ENCODE measurements around the gene UCHL5. TPM values are rescaled to one million over a fixed set of nuclear protein-coding genes. Genes with fewer than 3 reads are reported as not detected.
A peak's percentile ranks its signal among the peaks of the same experiment; 100 is the strongest.

The UCHL5 gene
- total and polyA plus RNA-seq, 2 experiments from 2014 or later, result 42.5 to 67.1 TPM

DNA sequence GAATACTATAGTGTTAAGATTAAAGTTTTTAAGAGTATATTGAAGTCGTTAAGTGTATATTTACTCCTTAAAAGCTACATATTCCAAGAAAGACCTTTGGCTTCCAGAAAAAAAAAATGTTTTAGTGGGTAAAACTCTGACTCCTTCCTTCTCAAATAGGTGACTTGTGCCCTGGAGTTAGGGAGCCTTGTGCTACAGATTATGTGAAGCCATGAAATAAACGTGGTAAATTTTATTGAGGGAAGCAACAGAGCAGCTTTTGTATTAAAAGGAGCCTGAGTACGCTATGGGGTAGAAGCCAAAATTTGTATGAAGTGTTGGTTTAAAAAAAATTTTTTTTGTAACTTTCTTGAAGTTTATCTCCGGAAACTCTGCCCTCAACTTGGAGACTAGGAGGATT, 1.2 kb upstream of the UCHL5 start:
- ATAC-seq, result no peak

More for the DNA sequence above, 1.2 kb upstream of the UCHL5 start:
- H3K36me3 Mint-ChIP-seq (ENCODE audit: low read depth), result peaks cover 8% of the 10 kb centered on the region; the same call in 2 of the 3 replicates
- no peaks in the 10 kb centered on the region for H3K36me3 ChIP-seq (ENCODE audit: insufficient read depth)
- peak overlapping the region; percentile 78 for H3K4me2 ChIP-seq
- H3K27me3 ChIP-seq (ENCODE audit: insufficient read depth), result no peaks in the 10 kb centered on the region
- peak overlapping the region; percentile 98 for H3K27ac ChIP-seq (ENCODE audit: low read depth)
- peak overlapping the region; percentile 94 for H3K4me3 Mint-ChIP-seq
- H3K79me2 ChIP-seq (replicated peaks; ENCODE audit: insufficient read depth), result peaks cover 87% of the 10 kb centered on the region
- peak overlapping the region; percentile 60 for H3K27ac Mint-ChIP-seq
- H2AFZ ChIP-seq, result no peak overlapping the region
- H3K4me3 ChIP-seq, result peak overlapping the region; percentile 87
- no peaks in the 10 kb centered on the region for H3F3A ChIP-seq (replicated peaks; ENCODE audit: low read depth)
- peaks cover 12% of the 10 kb centered on the region for H3K27me3 Mint-ChIP-seq (ENCODE audit: insufficient read depth, low read depth, poor library complexity)
- no peak for DNase-seq (ENCODE audit: low spot score)
- H3K9me3 Mint-ChIP-seq, result no peaks in the 10 kb centered on the region; the same call in 2 of the 3 replicates
- peaks cover 20% of the 10 kb centered on the region for H3K4me1 ChIP-seq (ENCODE audit: insufficient read depth)
- H3K4me1 Mint-ChIP-seq, result peaks cover 31% of the 10 kb centered on the region
- no peaks in the 10 kb centered on the region for H3K9me2 ChIP-seq (ENCODE audit: insufficient read depth)
- no peak for TF ChIP-seq JUNB (IDR thresholded peaks at IDR 0.05; ENCODE audit: unreplicated experiment)
- no peak for TF ChIP-seq STAT1 (IDR thresholded peaks at IDR 0.05; ENCODE audit: unreplicated experiment)
- TF ChIP-seq EZH2phosphoT487 (IDR thresholded peaks at IDR 0.05; ENCODE audit: unreplicated experiment), result no peak
- TF ChIP-seq REST (IDR thresholded peaks at IDR 0.05; ENCODE audit: unreplicated experiment), result no peak
- TF ChIP-seq, protein P1, sequence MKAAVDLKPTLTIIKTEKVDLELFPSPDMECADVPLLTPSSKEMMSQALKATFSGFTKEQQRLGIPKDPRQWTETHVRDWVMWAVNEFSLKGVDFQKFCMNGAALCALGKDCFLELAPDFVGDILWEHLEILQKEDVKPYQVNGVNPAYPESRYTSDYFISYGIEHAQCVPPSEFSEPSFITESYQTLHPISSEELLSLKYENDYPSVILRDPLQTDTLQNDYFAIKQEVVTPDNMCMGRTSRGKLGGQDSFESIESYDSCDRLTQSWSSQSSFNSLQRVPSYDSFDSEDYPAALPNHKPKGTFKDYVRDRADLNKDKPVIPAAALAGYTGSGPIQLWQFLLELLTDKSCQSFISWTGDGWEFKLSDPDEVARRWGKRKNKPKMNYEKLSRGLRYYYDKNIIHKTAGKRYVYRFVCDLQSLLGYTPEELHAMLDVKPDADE (IDR thresholded peaks at IDR 0.05), result no peak
- TF ChIP-seq ZNF462 (CRISPR knock-in tag; IDR thresholded peaks at IDR 0.05), result no peak
- TF ChIP-seq ZNF114 (CRISPR knock-in tag; IDR thresholded peaks at IDR 0.05), result no peak
- no peak for TF ChIP-seq CREB1 (CRISPR knock-in tag; IDR thresholded peaks at IDR 0.05; ENCODE audit: low read depth)
- TF ChIP-seq, protein P2, sequence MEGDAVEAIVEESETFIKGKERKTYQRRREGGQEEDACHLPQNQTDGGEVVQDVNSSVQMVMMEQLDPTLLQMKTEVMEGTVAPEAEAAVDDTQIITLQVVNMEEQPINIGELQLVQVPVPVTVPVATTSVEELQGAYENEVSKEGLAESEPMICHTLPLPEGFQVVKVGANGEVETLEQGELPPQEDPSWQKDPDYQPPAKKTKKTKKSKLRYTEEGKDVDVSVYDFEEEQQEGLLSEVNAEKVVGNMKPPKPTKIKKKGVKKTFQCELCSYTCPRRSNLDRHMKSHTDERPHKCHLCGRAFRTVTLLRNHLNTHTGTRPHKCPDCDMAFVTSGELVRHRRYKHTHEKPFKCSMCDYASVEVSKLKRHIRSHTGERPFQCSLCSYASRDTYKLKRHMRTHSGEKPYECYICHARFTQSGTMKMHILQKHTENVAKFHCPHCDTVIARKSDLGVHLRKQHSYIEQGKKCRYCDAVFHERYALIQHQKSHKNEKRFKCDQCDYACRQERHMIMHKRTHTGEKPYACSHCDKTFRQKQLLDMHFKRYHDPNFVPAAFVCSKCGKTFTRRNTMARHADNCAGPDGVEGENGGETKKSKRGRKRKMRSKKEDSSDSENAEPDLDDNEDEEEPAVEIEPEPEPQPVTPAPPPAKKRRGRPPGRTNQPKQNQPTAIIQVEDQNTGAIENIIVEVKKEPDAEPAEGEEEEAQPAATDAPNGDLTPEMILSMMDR (conservative IDR thresholded peaks at IDR 0.05; ENCODE audit: low read depth in 2 of 2), result no peak
- TF ChIP-seq NANOG (IDR thresholded peaks at IDR 0.05; ENCODE audit: borderline replicate concordance), result no peak
- 0 out of 2 replicates have a peak, but pooled peaks cover 14% of the 10 kb centered on the region for H4K20me1 ChIP-seq (replicated peaks; ENCODE audit: insufficient read depth)

Measured in GM23338 (cell line).